Stimulated activated CD8-positive, alpha-beta memory T cell treated with anti-CD3 and anti-CD28 coated beads, Interleukin-15, amount 100 ng/mL, for 24 hours (primary cell): ENCODE results near the gene SYNRG.

Experiments
- DNase-seq: peaks from one replicate; pipeline ENCODE4 v3.0.0-alpha.2; 2020; ENCODE audit warnings: low read depth

Gene SYNRG

DNA sequence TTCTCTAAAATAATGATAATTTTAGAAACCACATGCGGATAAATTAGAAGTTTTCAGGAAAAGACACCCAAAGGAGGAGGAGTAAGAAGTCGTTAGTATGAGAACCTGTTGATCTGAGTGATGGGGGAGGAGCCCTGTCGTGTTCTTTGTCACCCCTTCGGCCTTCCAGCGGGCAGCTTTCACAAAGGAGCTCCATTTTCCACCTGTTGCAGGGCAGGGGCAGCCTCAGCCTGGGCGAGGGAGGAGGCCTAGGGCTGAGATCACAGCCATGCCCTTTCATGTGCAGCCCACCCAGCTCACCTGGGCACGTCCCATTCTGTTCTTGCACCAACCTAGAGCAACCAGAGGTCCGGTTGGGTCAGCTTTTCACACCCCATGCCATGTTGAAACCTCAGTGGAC, 114.2 kb downstream of the SYNRG start:
- DNase-seq, result no peak

DNA sequence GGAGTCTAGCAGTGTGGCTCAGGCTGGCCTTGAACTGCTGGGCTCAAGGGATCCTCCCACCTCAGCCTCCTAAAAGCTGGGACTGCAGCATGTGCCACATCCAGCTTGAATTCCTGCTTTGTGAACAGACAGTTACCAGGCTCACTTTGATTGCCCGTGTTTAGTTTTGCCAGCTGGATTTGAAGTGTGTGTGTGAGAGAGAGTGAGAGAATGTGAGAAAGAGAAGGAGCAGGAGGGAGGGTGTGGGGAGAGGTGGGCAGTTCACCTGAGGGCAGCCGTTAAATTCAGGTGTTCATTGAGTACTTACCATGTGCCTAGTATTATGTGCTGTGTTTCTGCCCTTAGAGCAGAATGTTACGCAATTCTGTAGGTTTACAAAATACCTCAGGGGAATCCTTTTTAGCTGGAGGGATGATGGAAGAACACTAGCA, 114.8 kb downstream of the SYNRG start:
- no peak for DNase-seq

DNA sequence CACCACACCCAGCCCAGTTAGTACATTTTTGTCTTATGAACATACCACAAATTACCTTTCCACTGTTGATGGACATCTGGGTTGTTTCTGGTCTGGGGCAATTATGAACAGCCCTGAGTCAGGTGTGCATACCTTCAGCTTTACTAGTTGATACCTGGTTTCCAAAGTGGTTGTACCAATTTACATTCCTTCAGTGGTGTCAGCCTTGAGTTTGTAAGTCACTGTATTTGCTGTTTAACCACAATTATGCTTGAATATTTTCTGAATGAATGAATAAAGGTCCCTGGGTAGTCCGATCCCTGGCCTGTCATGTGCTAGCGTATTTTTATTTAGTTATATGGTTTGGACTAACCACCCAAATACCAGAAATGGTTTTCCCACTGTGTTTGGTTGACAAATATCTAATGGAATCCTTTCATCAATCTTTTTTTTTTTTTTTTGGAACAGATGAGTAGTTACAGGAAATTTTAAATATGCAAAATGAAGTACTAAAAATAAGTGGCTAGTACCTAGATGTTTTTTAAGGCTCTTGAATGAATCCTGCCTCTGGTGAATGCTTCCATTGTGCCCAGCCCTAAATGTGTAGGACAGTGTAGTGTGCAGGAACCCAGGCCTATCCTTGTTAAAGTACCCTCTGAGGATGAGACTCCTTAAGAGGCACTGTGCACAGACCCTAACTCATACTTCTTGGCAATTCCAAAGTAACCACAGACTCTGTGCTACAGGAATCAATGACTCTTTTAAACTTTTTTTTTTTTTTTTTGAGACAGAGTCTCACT, 115.8 kb downstream of the SYNRG start:
- no peak for DNase-seq

DNA sequence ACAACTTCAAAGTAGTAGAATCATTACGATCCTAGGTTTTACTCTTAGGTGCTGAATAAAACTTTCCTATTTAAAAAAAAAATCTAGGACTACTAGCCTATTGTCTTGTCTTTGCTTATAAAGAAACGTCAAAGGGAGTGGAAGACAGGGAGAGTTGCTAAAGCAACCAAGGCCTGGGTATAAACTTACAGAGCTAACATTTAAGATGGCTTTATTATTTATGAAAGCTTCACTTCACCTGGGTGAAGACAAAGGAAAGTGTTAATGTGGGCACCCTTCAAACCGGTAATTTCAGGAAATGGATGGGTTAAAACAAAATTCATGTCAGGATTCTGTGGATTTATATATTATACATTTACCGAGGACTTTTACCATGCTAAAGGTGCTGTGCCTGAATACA, 117.1 kb downstream of the SYNRG start:
- DNase-seq, result no peak

DNA sequence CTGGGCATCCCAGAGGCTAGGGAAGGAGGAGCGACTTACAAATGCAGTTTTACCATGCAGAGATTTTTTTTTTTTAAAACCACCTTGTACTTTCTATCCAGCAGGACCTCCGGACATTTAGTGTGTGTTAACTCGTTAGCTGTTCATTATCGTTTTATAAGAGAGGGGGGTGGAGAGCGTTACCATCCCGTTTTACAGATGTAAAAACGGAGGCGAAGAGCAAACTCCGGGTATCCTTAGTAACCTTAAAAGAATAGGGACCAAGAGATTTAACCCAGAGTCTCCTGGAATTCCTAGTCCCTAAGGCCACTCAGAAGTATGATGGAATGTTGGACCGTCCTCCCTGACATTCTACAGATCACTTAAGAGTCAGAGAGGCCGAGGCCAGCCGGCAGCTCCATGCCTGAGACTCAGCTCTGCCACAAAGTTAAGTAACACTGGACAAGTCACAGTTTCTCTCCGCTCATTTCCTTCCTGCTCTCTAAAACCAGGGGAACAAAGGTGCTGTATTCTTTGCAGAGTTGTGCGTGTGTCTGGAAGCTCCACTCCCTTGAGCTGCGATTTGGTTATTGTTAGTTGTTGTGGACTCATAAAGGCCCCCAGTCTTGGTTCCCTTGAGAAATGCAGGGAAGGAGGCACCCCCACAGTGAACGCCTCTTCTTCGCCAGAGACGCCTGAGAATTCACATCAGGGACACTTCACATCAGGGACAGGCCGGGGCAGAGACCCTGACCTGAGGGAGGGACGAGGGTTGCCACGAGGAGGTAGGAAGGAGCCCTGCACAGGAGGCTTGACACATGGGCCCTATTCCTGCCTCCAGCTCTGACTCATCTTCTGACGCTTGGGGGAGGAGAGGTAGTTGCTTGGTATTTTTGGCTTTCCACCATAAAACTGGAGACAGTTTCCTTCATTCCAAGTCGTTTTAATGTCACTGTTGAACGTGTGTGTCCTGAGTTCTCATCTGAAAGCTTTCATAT, 118.3 kb downstream of the SYNRG start:
- no peak for DNase-seq

DNA sequence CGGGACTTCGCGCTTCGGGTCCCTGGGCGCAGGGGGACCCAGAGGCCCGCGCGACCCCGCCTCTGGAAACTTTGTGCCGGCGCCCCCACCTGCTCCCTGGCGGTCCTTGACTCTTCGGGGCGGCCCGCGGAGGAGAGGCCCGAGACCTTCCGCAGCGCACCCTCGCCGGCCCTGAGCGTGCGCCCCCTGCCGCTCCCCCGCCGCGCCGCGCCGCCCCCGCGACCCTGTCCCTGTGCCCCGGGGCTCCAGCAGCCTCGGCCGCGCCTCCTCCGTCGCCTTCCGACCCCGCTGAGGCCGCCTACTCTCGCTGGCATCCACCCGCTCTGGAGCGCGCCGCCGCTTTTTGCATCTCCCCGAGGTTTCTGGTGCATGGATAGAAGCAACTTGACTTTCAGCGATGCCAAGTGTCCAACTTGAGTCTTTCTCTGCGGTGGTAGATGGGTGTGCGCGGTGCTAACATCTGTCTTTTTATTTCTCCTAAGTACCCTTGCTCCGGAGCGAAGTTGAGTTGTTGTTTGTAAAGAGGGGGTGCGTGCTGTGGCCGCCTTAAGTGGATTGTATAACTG, 119.1 kb downstream of the SYNRG start:
- peak; percentile 52 for DNase-seq

DNA sequence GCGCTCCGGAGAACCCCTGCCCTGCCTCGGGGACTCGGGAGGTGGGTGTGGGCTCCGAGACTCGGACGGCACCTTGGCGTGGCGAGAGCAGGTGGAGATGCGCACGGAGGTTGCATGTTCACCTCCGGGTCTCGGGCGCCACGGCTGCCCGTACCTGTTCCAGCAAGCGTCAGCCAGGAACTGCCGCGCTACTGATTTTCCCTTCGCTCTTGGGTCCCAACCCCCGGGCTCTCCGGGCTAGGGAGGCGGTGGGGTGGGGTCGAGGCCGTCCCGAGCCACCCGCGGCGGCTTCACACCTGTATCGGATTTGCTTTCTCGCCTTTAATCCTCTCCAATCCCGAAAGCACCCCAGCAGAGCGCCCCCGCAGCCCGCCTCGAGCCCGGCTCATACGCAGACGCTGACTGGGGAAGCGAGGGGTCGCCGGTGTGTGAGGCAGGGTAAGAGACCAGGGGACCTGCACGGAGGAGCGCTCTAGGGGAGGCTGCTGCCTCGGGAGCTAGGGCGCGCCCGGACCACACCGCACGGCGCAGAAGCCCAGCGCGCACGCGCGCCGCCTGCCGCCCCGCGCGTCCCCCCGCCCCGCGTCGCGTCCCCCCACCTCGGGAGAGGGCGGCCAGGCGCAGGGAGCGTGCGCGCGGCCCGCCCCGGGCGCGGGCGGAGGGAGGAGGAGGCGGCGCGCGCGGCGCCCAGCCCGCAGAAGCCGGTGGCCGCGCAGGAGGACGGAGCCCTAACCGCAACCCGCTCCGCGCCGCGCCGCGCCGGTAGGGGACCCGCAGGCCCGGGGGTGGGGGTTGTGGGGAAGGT, 119.8 kb downstream of the SYNRG start, which contains the start of gene DUSP14:
Gene DUSP14, plus strand, starts transcription at position 695 of the 805 bp plus-strand sequence. CDS start 22,382 bp downstream, outside the sequence.
- DNase-seq, result peak; percentile 64

DNA sequence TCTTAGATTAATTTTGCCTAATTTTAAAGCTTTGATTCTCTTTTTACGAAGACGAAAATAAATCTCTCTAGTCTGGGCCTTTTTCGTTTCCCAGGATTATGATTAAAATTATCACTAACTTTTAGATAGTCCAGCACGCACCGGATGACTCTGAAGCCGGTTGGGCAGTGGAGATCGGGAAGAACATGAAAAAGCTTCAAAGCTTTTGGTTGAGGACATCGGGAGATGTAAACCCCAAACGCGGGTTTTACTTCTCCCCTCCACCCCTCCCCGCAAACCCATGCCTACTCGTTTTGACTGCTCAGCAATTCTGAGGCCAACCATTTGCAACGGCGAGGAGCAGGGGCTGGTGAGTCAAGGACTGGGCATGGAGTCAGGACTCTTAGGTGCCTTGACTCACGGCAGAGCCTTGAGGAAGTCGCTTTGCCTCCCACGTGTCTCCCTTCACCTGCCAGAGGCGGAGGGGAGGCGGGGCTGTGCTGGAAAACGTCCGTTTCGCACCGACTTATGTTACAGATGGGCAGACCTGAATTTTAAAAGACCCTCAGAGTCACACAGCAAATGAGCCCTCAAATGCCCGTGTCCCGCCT, 120.5 kb downstream of the SYNRG start:
- peak; percentile 14 for DNase-seq

DNA sequence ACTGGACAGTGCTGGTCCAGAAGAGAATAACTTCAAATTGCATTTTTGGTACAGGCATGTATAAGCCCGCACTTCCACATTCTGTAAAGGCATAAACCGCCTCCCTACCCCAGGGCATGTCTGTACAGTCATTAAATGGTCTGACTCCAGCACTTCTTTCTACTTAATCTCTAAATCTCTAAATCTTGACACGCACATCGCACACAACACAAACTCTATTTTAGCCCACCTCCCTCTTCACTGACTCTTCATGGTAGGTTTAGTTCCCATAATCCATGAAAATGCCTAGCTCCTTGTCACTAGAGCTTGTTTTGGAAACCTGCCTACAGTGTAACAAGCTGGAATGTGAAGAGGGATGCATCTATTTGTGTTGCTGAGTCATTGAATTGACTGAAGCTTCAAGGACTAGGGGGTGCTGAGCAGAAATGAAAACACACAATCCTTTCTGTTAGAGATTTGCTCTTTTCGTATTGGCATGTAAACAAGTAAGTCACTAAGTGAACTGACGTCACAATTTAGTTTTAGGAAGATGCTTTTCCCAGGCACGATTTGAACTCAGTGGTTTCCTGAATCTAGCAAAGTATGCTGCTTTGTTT, 121.1 kb downstream of the SYNRG start:
- no peak for DNase-seq

DNA sequence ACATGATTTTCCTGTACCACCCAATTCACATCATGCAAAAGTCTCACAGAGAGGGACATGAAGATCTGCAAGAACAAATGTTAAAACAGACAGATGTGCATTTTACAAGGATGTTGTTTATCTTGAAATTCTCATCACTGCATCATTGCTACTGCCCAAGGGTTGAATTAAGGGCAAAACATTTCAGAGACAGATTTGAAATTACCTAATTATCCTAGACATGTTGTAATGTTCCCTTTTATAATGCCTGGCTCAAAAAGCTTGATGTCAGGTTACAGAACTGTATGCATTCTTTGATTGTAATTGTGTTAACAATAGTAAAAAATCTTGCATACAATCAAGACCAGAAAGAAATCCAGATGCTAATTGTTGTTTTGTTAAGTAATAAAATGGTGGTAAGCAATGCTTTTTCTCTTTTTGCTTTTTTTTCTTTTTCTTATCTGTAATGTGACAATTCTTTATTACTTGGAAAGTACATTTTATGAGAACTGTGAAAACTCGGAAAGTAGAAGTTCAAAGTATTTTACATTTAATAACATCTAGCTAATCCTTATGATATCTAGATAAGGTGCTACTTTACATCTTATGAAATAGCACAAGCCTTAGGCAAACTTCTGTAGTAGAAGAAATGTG, 123.2 kb downstream of the SYNRG start:
- DNase-seq, result no peak

DNA sequence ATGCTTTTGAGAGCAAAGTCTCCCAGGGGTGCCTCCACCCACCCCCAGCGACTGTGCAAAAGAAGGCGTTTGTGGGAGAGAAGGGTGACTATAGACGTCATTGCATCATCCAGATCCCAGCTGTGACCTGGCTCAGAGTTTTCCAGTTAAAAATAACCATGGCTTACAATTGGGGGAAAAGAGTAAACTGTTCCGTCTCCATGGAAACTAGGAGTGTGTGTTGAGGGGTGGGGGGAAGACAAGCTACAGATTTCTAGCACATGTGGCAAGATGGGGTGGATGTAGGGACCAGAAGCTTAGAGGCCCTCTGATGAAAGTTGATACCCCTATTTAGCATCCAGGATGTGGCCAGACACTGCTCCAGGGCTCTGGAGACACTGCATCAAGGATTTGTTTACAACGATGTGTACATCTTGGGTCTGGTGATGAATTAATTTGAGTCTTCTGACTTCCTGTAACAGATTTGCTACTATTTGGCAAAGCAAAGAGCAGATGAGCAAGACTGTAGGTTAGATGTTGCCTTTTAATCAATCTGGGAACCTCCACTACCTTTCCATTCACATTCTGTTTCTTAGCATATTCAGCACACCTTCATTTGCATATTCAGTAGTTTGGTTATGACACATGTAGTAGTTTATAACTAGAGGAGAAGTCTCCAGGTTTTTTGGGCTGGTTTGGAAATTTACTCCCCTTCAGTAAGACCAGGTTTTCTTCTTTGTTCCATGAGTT, 125.7 kb downstream of the SYNRG start:
- no peak for DNase-seq

DNA sequence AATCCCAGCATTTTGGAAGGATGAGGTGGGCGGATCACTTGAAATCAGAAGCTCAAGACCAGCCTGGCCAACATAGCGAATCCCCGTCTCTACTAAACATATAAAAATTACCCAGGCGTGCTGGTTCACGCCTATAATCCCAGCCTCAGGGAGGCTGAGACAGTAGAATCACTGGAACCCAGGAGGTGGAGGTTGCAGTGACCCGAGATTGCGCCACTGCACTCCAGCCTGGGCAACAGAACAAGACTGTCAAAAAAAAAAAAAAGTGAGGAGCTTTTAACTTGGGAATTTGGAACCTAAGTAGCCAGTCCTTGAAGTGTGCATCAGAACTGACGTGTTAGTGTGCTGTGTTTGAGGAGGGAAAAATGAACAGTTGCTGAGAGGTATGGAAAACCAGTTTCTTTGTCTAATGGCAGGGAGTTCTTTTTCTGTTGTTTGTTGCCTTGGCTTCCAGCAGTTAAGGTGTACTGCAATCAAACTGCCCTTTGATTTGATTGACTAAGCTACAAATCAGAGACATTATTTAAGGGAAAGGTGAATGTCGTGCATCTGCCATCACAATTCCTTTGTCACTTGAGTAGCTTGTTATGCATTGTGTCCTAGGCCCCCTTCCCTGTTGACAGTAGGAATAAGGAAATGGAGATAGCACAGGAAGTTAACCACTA, 128.1 kb downstream of the SYNRG start:
- DNase-seq, result no peak

DNA sequence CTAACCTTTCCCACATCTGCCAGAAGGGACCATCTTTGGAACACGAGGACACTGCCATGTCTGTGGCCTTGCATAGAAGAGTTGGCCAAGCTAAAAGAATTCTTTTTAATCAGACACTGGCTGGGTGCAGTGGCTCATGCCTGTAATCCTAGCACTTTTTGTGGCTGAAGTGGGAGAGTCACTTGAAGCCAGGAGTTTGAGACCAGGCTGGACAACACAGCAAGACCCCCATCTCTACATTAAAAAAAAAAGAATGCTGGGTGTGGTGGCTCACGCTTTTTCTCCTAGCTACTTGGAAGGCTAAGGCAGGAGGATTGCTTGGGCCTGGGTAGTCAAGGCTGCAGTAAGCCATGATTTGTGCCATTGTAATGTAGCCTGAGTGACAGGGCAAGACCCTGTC, 128.8 kb downstream of the SYNRG start:
- DNase-seq, result no peak

DNA sequence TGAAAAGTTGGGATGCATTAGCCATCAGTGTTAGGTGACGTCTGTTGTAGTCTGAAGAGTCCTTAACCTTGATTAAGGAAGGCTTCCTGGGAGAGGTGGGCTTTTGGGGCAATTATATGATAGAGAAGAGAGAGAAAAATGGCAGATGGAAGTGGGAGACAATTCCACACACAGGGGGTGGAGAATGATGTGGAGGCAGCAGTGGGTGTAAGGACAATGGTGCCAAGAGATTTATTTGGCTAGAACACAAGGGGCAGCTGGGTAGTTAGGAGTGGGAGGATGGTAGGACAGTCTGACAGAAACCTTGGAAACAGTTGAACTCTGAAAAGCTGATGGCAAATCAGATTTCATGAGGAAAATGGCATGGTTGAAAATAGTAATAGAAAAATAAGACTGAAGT, 130.2 kb downstream of the SYNRG start:
- DNase-seq, result no peak

DNA sequence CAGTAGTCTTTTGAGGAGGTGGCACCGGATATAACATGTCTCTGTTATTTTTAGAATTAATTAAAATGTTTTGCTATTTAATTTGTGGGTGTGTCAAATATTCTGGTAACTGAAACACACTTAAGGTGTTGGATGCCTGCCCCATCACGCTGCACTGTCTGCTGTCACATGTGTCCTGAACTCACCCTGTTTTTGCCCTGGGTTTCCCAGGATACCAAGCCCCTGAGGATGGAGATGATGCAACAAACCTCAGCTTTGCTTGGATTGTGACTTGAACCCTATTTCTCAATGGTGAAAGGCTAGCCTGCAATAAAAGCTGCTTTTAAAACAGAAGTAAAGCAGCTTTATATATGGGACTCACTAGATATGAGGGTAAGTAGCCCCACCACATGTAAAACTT, 131.0 kb downstream of the SYNRG start:
- no peak for DNase-seq

DNA sequence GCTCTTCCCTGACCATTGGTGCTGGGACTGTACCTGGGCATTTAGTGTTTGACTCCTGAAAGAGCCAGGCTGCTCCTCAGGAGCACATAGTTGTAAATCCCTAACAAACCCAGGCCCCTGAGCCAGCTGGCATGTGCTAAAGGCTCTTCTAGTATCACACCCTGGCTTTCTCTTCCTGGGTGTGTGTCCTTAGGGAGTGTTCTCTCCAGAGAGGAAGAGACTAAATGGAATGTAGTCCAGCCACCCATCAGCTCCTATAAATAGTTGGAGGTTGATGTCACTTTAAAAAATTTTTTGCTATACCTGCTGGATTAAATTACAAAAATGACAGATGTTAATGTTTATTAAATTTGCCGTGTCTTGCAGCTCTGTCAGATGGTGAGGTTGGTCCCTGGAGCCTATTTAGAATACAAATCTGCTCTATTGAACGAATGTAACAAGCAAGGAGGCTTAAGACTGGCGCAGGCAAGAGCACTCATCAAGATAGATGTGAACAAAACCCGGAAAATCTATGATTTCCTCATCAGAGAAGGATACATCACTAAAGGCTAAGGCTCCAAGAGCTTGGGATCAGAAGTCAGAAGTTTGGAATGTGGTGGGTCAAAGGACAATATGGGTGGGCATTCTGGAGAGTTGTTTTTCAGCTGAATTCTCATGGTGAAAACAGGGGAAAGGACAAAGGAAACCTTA, 132.6 kb downstream of the SYNRG start:
- no peak for DNase-seq

DNA sequence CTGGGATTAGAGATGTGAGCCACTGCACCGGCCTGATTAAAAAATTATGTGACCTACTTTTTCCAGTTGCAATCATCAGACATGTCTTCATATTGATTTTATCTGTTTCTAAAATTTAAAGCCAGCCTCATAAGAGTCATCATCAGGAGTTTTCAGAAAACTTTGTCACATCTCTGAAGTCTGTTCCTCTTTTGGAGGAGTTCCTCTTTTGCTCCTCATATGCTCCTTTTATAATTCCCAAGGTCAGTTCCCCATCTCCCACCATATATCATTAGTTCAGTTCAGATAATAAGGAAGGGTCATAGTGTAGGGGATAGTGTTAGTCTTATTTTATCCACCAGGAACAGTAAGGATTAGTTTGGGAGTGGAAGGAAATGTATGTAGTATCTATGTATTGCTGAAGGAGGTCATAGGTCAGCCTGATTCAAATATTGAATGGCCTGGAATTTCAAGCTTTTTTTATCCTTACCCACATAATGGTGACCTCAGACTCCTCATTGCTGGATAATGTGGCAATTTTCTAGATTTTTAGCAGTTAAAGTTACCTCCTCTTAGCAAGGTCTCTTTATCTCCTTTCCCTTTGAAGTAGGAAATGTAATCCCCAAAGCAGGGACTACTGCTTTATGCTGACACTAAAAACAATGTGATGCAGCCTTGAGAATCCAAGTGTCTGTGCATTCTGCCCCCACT, 133.3 kb downstream of the SYNRG start:
- DNase-seq, result no peak

DNA sequence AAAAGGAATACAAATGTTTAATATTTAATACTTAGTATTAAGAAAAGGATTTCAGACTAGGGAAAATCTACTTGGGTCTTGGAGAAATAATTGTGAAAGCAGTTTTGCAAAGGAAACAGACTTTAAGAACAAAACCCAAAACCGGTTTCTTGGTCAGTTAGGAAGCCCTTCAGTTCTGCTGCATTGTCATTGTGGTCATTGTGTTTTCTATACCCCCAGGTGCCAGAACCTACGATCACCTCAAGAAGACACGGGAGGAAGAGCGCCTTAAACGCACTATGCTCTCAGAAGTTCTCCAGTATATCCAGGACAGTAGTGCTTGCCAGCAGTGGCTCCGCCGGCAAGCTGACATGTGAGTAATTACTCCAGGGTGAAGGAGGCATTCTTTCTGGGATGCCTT, 139.0 kb downstream of the SYNRG start:
- no peak for DNase-seq
